ENCODE data around the gene RBM12.
A peak's percentile ranks its signal among the peaks of the same experiment; 100 is the strongest.

The RBM12 gene

GRCh38 chr20:35698298-35699126, 33.8 kb upstream of the RBM12 start:
- no peak for TF ChIP-seq POLR2A (IDR thresholded peaks at IDR 0.05; ENCODE audit: extremely low read depth, insufficient read length)
- TF ChIP-seq, protein P1, sequence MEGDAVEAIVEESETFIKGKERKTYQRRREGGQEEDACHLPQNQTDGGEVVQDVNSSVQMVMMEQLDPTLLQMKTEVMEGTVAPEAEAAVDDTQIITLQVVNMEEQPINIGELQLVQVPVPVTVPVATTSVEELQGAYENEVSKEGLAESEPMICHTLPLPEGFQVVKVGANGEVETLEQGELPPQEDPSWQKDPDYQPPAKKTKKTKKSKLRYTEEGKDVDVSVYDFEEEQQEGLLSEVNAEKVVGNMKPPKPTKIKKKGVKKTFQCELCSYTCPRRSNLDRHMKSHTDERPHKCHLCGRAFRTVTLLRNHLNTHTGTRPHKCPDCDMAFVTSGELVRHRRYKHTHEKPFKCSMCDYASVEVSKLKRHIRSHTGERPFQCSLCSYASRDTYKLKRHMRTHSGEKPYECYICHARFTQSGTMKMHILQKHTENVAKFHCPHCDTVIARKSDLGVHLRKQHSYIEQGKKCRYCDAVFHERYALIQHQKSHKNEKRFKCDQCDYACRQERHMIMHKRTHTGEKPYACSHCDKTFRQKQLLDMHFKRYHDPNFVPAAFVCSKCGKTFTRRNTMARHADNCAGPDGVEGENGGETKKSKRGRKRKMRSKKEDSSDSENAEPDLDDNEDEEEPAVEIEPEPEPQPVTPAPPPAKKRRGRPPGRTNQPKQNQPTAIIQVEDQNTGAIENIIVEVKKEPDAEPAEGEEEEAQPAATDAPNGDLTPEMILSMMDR (IDR thresholded peaks at IDR 0.05; ENCODE audit: low read depth, low read length): no peak
- TF ChIP-seq, protein P2, sequence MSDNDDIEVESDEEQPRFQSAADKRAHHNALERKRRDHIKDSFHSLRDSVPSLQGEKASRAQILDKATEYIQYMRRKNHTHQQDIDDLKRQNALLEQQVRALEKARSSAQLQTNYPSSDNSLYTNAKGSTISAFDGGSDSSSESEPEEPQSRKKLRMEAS (IDR thresholded peaks at IDR 0.05; ENCODE audit: low read depth, low read length): no peak
- TF ChIP-seq MYC (IDR thresholded peaks at IDR 0.05; ENCODE audit: low read depth, low read length): no peak
- peak; percentile 61 for DNase-seq (ENCODE audit: low read depth)
- peak overlapping the region; percentile 96 for H3K4me3 ChIP-seq (ENCODE audit: low read depth, low read length)

DNA sequence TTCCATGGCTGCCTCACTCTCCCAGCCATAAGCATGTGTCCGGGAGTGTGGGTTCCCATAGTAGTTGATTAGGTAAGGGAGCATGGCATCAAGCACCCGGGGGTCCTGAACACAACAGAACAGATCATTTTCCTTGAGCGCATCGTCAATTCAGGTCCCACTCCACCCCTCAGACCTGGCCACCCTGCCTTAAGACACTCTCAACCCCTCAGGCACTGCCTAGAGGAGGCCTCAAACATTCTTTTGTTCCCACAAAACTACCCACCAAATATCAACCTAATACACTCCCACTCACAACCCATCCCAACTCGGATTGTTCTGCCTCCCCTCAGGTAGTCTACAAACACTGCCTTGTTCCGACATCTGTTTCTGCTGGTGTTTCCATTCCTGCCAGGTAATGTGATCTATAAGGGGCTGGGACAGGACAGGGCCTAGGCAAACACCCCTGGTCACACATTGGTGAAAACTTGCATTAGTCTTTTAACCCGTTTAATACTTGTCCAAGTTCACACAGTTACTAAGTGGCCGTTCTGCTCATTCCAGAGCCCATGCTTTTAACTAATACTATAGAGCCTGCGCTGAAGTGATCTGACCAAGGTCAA, 33.1 kb upstream of the RBM12 start:
- peak overlapping the region; percentile 96 for H3K4me3 ChIP-seq (ENCODE audit: low read depth, low read length)
- DNase-seq (ENCODE audit: low read depth): no peak
- TF ChIP-seq, protein P2 (IDR thresholded peaks at IDR 0.05; ENCODE audit: low read depth, low read length): no peak
- TF ChIP-seq, protein P1 (IDR thresholded peaks at IDR 0.05; ENCODE audit: low read depth, low read length): no peak
- TF ChIP-seq POLR2A (IDR thresholded peaks at IDR 0.05; ENCODE audit: extremely low read depth, insufficient read length) (no peak), MYC (IDR thresholded peaks at IDR 0.05; ENCODE audit: low read depth, low read length) (no peak)

GRCh38 chr20:35695978-35696377, 31.3 kb upstream of the RBM12 start:
- DNase-seq (ENCODE audit: low read depth): no peak
- no peak for TF ChIP-seq POLR2A (IDR thresholded peaks at IDR 0.05; ENCODE audit: extremely low read depth, insufficient read length)
- TF ChIP-seq, protein P1 (IDR thresholded peaks at IDR 0.05; ENCODE audit: low read depth, low read length): no peak
- TF ChIP-seq, protein P2 (IDR thresholded peaks at IDR 0.05; ENCODE audit: low read depth, low read length): no peak
- no peak for TF ChIP-seq MYC (IDR thresholded peaks at IDR 0.05; ENCODE audit: low read depth, low read length)
- H3K4me3 ChIP-seq (ENCODE audit: low read depth, low read length): no peak overlapping the region

GRCh38 chr20:35695245-35695749, 30.6 kb upstream of the RBM12 start:
- TF ChIP-seq, protein P2 (IDR thresholded peaks at IDR 0.05; ENCODE audit: low read depth, low read length): no peak
- TF ChIP-seq MYC (IDR thresholded peaks at IDR 0.05; ENCODE audit: low read depth, low read length): no peak
- TF ChIP-seq POLR2A (IDR thresholded peaks at IDR 0.05; ENCODE audit: extremely low read depth, insufficient read length): no peak
- TF ChIP-seq, protein P1 (IDR thresholded peaks at IDR 0.05; ENCODE audit: low read depth, low read length): no peak
- no peak overlapping the region for H3K4me3 ChIP-seq (ENCODE audit: low read depth, low read length)
- no peak for DNase-seq (ENCODE audit: low read depth)

- no peak for DNase-seq (ENCODE audit: low read depth)
- TF ChIP-seq, protein P1 (IDR thresholded peaks at IDR 0.05; ENCODE audit: low read depth, low read length): no peak
- TF ChIP-seq POLR2A (IDR thresholded peaks at IDR 0.05; ENCODE audit: extremely low read depth, insufficient read length) (no peak), MYC (IDR thresholded peaks at IDR 0.05; ENCODE audit: low read depth, low read length) (no peak)
- TF ChIP-seq, protein P2 (IDR thresholded peaks at IDR 0.05; ENCODE audit: low read depth, low read length): no peak
- H3K4me3 ChIP-seq (ENCODE audit: low read depth, low read length): no peak overlapping the region
Measured at GRCh38 chr20:35690265-35690664, 25.6 kb upstream of the RBM12 start.
